ENCODE measurements around the gene ARHGAP31. TPM values are rescaled to one million over a fixed set of nuclear protein-coding genes. Genes with fewer than 3 reads are reported as not detected.
"Not testable (repeated sequence)": the region's sequence is repeated elsewhere in the genome, so short reads cannot be mapped to it uniquely, and the experiment has no call there.

The ARHGAP31 gene
- total and polyA plus RNA-seq, 2 donors from 2014 or later, result 3.2 to 28.7 TPM

- no peaks in the 10 kb centered on the region for H3K4me1 ChIP-seq (ENCODE audit: control insufficient read depth in 2 of 3, insufficient read depth in 2 of 3, low read depth in 1 of 3, low read length in 3 of 3)
- no peak for DNase-seq
- no peak overlapping the region for H3K27ac ChIP-seq (ENCODE audit: low read depth in 2 of 2, low read length in 2 of 2)
- TF ChIP-seq CTCF (IDR thresholded peaks at IDR 0.05; ENCODE audit: borderline replicate concordance, extremely low read depth, insufficient read depth), result no peak
- FAIRE-seq, result no peak
- no peak overlapping the region for H3K4me3 ChIP-seq (ENCODE audit: low read length in 3 of 3)
- no peaks in the 10 kb centered on the region for H3K9me3 ChIP-seq (ENCODE audit: control insufficient read depth in 2 of 3, insufficient read depth in 1 of 3, low read length in 3 of 3)
- intact Hi-C loops (cut with DNase I), result no loop called here
- no peak overlapping the region for H3K9ac ChIP-seq (ENCODE audit: low read length in 3 of 3)
- no peaks in the 10 kb centered on the region for H3K36me3 ChIP-seq (ENCODE audit: control insufficient read depth in 2 of 3, insufficient read depth in 3 of 3, low read length in 3 of 3)
- H3K27me3 ChIP-seq (ENCODE audit: control insufficient read depth, insufficient read depth, low read length), result no peaks in the 10 kb centered on the region
These were observed 37.5 kb downstream of the ARHGAP31 start for GRCh38 chr3:119331661-119332060.

- DNase-seq (no peak), FAIRE-seq (no peak)
- no peak for TF ChIP-seq CTCF (IDR thresholded peaks at IDR 0.05; ENCODE audit: borderline replicate concordance, extremely low read depth, insufficient read depth)
- intact Hi-C loops (cut with DNase I), result no loop called here
- Histone ChIP-seq H3K9ac (ENCODE audit: low read length in 3 of 3) (no peak overlapping the region), H3K27me3 (ENCODE audit: control insufficient read depth, insufficient read depth, low read length) (no peaks in the 10 kb centered on the region), H3K4me1 (ENCODE audit: control insufficient read depth in 2 of 3, insufficient read depth in 2 of 3, low read depth in 1 of 3, low read length in 3 of 3) (no peaks in the 10 kb centered on the region), H3K36me3 (ENCODE audit: control insufficient read depth in 2 of 3, insufficient read depth in 3 of 3, low read length in 3 of 3) (no peaks in the 10 kb centered on the region), H3K27ac (ENCODE audit: low read depth in 2 of 2, low read length in 2 of 2) (no peak overlapping the region), H3K4me3 (ENCODE audit: low read length in 3 of 3) (no peak overlapping the region), H3K9me3 (ENCODE audit: control insufficient read depth in 2 of 3, insufficient read depth in 1 of 3, low read length in 3 of 3) (no peaks in the 10 kb centered on the region)
These were observed 39.8 kb downstream of the ARHGAP31 start for GRCh38 chr3:119333773-119334509.

- H3K36me3 ChIP-seq (ENCODE audit: control insufficient read depth in 2 of 3, insufficient read depth in 3 of 3, low read length in 3 of 3), result no peaks in the 10 kb centered on the region
- H3K4me1 ChIP-seq (ENCODE audit: control insufficient read depth in 2 of 3, insufficient read depth in 2 of 3, low read depth in 1 of 3, low read length in 3 of 3), result no peaks in the 10 kb centered on the region
- H3K9ac ChIP-seq (ENCODE audit: low read length in 3 of 3), result no peak overlapping the region
- no peak overlapping the region for H3K4me3 ChIP-seq (ENCODE audit: low read length in 3 of 3)
- intact Hi-C loops (cut with DNase I), result no loop called here
- H3K27ac ChIP-seq (ENCODE audit: low read depth in 2 of 2, low read length in 2 of 2), result no peak overlapping the region
- DNase-seq (no peak), FAIRE-seq (no peak)
- H3K27me3 ChIP-seq (ENCODE audit: control insufficient read depth, insufficient read depth, low read length), result no peaks in the 10 kb centered on the region
- no peaks in the 10 kb centered on the region for H3K9me3 ChIP-seq (ENCODE audit: control insufficient read depth in 2 of 3, insufficient read depth in 1 of 3, low read length in 3 of 3)
- TF ChIP-seq CTCF (IDR thresholded peaks at IDR 0.05; ENCODE audit: borderline replicate concordance, extremely low read depth, insufficient read depth), result no peak
These were observed 42.6 kb downstream of the ARHGAP31 start for GRCh38 chr3:119336823-119337222.

- DNase-seq; FAIRE-seq; H3K4me3 ChIP-seq (ENCODE audit: low read length in 3 of 3); H3K27ac ChIP-seq (ENCODE audit: low read depth in 2 of 2, low read length in 2 of 2); H3K36me3 ChIP-seq (ENCODE audit: control insufficient read depth in 2 of 3, insufficient read depth in 3 of 3, low read length in 3 of 3); H3K4me1 ChIP-seq (ENCODE audit: control insufficient read depth in 2 of 3, insufficient read depth in 2 of 3, low read depth in 1 of 3, low read length in 3 of 3); H3K9ac ChIP-seq (ENCODE audit: low read length in 3 of 3); H3K27me3 ChIP-seq (ENCODE audit: control insufficient read depth, insufficient read depth, low read length); H3K9me3 ChIP-seq (ENCODE audit: control insufficient read depth in 2 of 3, insufficient read depth in 1 of 3, low read length in 3 of 3); intact Hi-C loops (cut with DNase I): not testable (repeated sequence)
These were observed 43.2 kb downstream of the ARHGAP31 start for GRCh38 chr3:119337407-119337806.

Data from kidney (tissue), 14 donors.